ENCODE measurements around the gene FOXQ1.

Gene FOXQ1

DNA sequence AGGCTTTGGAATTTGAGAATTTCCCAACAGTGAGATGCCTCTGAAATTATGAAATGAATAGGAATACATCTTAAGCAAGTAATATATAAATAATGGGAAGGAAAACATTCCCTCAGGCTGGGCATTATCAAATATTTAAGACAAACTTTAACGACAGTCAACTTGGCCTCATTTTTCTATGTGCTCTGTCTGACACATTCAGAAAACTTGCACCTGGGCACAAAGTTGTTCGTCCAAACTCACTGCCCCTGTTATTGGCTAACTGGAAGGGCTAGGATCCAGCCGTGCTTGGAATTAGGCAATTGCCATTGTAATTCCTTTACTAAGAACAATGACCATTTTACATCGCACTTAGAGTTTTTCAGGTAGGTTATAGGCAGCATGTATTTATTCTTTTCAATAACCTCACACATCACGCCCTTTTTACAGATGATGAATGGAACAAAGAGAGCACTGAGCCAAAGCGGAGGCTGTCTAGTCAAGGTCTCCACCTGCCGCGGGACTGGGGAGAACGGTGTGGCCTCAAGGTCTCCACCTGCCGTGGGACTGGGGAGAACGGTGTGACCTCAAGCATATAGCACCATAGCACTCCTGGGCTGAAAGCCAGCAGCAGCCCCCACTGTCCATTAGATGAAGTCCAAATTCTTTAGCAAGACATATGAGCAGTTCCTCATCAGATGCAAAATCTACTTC is 40.7 kb upstream of the FOXQ1 start:
- peaks cover 17% of the 10 kb centered on the region for H3K9me3 ChIP-seq (ENCODE audit: control insufficient read depth, low read length)
- no peak overlapping the region for H3K4me3 ChIP-seq (ENCODE audit: extremely low read depth, insufficient read depth, low read length, poor library complexity, severe bottlenecking)
- peaks cover 7% of the 10 kb centered on the region for H3K4me1 ChIP-seq (ENCODE audit: control insufficient read depth, insufficient read depth, low read length, poor library complexity, severe bottlenecking)
- H3K36me3 ChIP-seq (ENCODE audit: control insufficient read depth, insufficient read depth, low read length) = no peaks in the 10 kb centered on the region
- H3K27ac ChIP-seq (ENCODE audit: low read depth, low read length, severe bottlenecking) = no peak overlapping the region
- WGBS, 2 experiments (ENCODE audit: insufficient coverage in 2 of 2) = 90 to 95% methylated on average over 9 to 10 of the region's 11 CpGs

DNA sequence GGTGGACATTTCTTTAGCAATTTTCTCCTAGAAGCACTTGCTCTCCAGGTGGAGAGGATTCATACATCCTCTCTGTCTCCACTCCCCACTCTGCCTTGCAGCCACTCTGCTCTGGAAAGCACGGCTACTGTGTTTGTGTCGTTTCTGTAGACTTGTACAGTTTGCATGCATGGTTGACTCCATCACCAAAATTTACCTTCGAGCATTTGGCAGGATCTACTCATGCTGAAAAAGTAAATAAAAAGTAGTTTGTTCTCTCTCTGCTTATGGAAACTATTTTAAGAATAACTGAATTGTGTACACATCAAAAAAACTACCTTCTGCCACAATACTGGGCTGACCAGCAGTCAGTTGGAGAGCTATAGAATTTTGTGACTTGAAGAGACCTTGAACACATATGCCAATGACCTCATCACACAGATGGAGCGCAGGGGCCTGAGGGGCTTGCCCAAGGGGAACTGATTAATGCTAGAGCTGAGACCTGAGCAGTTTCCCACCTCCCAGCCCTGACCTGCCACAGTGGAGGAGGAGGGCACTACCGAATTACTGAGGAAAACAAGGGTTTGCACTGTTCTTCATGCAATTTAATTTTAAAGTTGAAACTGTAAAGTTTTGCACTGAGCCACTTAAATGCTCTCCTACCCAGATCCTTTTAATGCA is 33.7 kb upstream of the FOXQ1 start:
- no peaks in the 10 kb centered on the region for H3K4me1 ChIP-seq (ENCODE audit: control insufficient read depth, insufficient read depth, low read length, poor library complexity, severe bottlenecking)
- H3K27ac ChIP-seq (ENCODE audit: low read depth, low read length, severe bottlenecking) = no peak overlapping the region
- no peaks in the 10 kb centered on the region for H3K36me3 ChIP-seq (ENCODE audit: control insufficient read depth, insufficient read depth, low read length)
- WGBS, 2 experiments (ENCODE audit: insufficient coverage in 2 of 2) = 100% methylated on average over 1 to 4 of the region's 5 CpGs
- H3K9me3 ChIP-seq (ENCODE audit: control insufficient read depth, low read length) = peaks cover 5% of the 10 kb centered on the region
- no peak overlapping the region for H3K4me3 ChIP-seq (ENCODE audit: extremely low read depth, insufficient read depth, low read length, poor library complexity, severe bottlenecking)

DNA sequence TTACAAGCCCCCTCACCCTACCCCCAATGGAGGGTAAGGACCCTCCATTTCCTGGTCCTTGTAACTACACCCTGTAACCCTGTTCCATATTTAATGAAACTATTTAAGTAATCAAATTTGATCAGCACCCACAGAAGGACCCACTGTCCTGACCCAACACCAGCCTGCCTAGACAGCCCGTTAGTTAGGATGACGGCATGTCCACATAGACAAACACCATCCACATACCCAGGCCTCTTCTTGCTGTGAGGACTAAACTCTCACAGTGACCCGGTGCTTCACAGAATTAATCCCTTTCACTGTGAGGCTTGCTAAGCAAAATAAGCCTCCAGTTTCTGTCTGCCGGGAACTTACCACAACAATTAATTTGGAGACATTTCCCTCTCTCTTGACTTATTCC is 32.8 kb upstream of the FOXQ1 start:
- H3K36me3 ChIP-seq (ENCODE audit: control insufficient read depth, insufficient read depth, low read length) = no peaks in the 10 kb centered on the region
- WGBS, 2 experiments (ENCODE audit: insufficient coverage in 2 of 2) = 95% methylated on average over 2 to 4 of the region's 4 CpGs
- no peaks in the 10 kb centered on the region for H3K4me1 ChIP-seq (ENCODE audit: control insufficient read depth, insufficient read depth, low read length, poor library complexity, severe bottlenecking)
- H3K4me3 ChIP-seq (ENCODE audit: extremely low read depth, insufficient read depth, low read length, poor library complexity, severe bottlenecking) = no peak overlapping the region
- H3K27ac ChIP-seq (ENCODE audit: low read depth, low read length, severe bottlenecking) = no peak overlapping the region
- H3K9me3 ChIP-seq (ENCODE audit: control insufficient read depth, low read length) = no peaks in the 10 kb centered on the region

DNA sequence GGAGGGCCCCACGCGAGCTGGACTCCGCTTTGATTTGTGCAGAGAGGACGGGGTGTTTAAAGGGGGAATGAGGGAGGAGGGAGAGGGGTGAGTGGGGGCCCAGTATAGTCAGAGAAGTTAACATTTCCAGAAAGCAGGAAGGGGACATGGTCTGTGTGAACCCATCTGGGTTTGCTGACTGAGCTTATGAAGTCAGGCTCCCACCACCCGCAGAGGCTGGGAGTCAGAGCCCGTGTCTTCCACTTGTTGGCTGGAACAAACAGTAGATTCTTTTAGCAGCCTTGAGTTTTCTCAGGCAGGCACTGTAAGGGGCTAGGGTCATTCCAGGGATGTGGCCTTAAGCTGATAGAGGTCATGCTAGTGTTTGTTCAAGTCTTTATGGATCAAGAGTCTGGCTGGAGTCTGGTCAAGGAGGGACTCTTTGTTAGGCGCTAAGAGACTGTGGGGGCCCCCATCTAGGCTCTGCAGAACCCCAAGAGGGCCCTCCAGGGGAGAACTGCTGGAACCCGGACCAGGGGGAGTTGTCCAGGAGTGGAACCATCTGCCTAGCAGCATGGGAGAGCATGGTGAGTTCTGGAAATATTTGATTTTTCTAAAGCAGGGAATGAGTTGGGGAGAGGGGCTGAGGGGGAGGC is 31.1 kb upstream of the FOXQ1 start:
- H3K27ac ChIP-seq (ENCODE audit: low read depth, low read length, severe bottlenecking) = no peak overlapping the region
- peaks cover 6% of the 10 kb centered on the region for H3K4me1 ChIP-seq (ENCODE audit: control insufficient read depth, insufficient read depth, low read length, poor library complexity, severe bottlenecking)
- H3K4me3 ChIP-seq (ENCODE audit: extremely low read depth, insufficient read depth, low read length, poor library complexity, severe bottlenecking) = no peak overlapping the region
- WGBS, 2 experiments (ENCODE audit: insufficient coverage in 2 of 2) = 92 to 93% methylated on average over 7 to 8 of the region's 8 CpGs
- no peaks in the 10 kb centered on the region for H3K9me3 ChIP-seq (ENCODE audit: control insufficient read depth, low read length)
- no peaks in the 10 kb centered on the region for H3K36me3 ChIP-seq (ENCODE audit: control insufficient read depth, insufficient read depth, low read length)

DNA sequence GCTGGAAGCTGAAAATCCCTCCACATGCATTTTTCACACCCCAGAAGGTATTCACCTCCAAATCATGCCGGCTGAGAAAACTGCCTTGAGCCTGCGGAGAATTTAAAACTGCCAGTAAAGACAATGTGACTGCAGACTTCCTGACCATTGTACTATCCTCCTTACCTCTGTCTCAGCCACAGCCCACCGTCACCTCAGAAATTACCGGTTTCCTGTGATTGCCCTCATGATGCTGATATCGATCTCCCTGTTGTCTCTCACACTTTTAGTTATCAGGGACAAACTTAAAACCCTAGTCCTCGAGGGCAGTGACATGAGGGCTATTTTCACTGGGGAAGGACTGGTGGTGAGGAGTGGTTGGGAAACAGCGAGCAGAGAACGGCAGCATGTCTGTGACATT is 30.2 kb upstream of the FOXQ1 start:
- WGBS, 2 experiments (ENCODE audit: insufficient coverage in 2 of 2) = 87 to 90% methylated on average over 7 to 8 of the region's 8 CpGs
- Histone ChIP-seq H3K27ac (ENCODE audit: low read depth, low read length, severe bottlenecking) (no peak overlapping the region), H3K4me3 (ENCODE audit: extremely low read depth, insufficient read depth, low read length, poor library complexity, severe bottlenecking) (no peak overlapping the region), H3K4me1 (ENCODE audit: control insufficient read depth, insufficient read depth, low read length, poor library complexity, severe bottlenecking) (peaks cover 12% of the 10 kb centered on the region), H3K9me3 (ENCODE audit: control insufficient read depth, low read length) (no peaks in the 10 kb centered on the region), H3K36me3 (ENCODE audit: control insufficient read depth, insufficient read depth, low read length) (no peaks in the 10 kb centered on the region)

DNA sequence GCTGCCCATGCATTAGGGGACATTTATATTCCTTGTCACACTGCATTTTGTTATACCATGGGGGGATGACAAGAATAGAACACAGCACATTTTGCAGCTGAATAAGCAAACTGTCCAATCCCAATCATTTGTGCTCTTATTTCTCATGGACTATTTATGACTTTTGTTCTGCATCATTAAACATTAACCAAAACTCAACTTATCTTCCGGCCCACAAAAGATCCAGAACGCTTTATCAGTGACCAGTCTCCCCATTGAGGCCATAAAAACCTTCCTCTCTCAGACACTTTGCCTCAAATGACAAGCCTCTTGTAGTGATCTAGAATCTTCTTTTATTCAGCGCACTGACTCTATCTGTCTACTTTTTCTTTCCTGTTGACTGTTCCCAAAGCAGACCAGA is 28.4 kb upstream of the FOXQ1 start:
- H3K27ac ChIP-seq (ENCODE audit: low read depth, low read length, severe bottlenecking) = no peak overlapping the region
- no peak overlapping the region for H3K4me3 ChIP-seq (ENCODE audit: extremely low read depth, insufficient read depth, low read length, poor library complexity, severe bottlenecking)
- WGBS, 2 experiments (ENCODE audit: insufficient coverage in 2 of 2) = 84 to 100% methylated on average over 1 to 3 of the region's 3 CpGs
- peaks cover 22% of the 10 kb centered on the region for H3K4me1 ChIP-seq (ENCODE audit: control insufficient read depth, insufficient read depth, low read length, poor library complexity, severe bottlenecking)
- no peaks in the 10 kb centered on the region for H3K9me3 ChIP-seq (ENCODE audit: control insufficient read depth, low read length)
- no peaks in the 10 kb centered on the region for H3K36me3 ChIP-seq (ENCODE audit: control insufficient read depth, insufficient read depth, low read length)

DNA sequence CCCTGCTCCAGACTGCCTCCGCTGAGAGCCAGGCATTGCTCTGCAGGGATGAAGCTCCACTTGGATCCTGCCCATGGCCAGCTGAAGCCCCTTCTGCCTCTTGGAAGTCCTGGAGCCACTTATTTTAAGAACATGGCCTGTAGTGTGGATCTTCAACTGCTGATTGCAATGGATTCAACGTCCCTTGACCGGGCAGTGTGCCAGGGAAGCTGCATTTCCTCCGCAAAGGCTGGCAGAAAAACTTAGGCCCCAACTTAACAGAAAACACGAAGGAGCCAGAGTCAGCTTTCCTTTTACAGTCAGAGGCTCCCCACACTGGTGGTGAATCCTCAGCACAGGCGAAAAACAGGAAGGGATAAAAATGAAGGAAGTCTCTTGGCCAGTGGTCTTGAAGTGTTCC is 26.3 kb upstream of the FOXQ1 start:
- Histone ChIP-seq H3K36me3 (ENCODE audit: control insufficient read depth, insufficient read depth, low read length) (no peaks in the 10 kb centered on the region), H3K27ac (ENCODE audit: low read depth, low read length, severe bottlenecking) (no peak overlapping the region), H3K4me3 (ENCODE audit: extremely low read depth, insufficient read depth, low read length, poor library complexity, severe bottlenecking) (no peak overlapping the region), H3K9me3 (ENCODE audit: control insufficient read depth, low read length) (no peaks in the 10 kb centered on the region), H3K4me1 (ENCODE audit: control insufficient read depth, insufficient read depth, low read length, poor library complexity, severe bottlenecking) (peaks cover 22% of the 10 kb centered on the region)
- 91 to 95% methylated on average over 5 to 6 of the region's 6 CpGs for WGBS, 2 experiments (ENCODE audit: insufficient coverage in 2 of 2)

DNA sequence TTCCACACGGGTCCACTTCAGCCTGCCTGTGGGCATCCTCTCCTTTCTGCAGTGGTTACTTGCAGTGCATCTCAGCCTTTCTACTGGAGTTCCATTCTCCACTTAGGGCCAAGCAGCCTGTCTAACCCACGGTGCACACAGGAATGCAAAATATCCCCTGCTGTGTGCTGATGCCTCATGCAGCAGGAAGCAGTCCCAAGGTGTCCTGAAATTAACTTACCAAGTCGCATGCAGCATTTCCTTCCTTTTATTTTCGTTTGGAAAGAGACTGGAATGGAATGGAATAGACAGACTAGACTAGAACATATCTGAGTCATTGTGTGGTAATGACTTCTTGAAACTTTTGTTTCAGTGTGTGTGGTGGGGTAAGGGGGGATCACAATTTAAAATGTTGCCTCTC is 25.9 kb upstream of the FOXQ1 start:
- no peak overlapping the region for H3K27ac ChIP-seq (ENCODE audit: low read depth, low read length, severe bottlenecking)
- WGBS, 2 experiments (ENCODE audit: insufficient coverage in 2 of 2) = 57 to 61% methylated on average over 4 of the region's 4 CpGs
- H3K4me3 ChIP-seq (ENCODE audit: extremely low read depth, insufficient read depth, low read length, poor library complexity, severe bottlenecking) = no peak overlapping the region
- H3K4me1 ChIP-seq (ENCODE audit: control insufficient read depth, insufficient read depth, low read length, poor library complexity, severe bottlenecking) = peaks cover 22% of the 10 kb centered on the region
- no peaks in the 10 kb centered on the region for H3K9me3 ChIP-seq (ENCODE audit: control insufficient read depth, low read length)
- no peaks in the 10 kb centered on the region for H3K36me3 ChIP-seq (ENCODE audit: control insufficient read depth, insufficient read depth, low read length)

DNA sequence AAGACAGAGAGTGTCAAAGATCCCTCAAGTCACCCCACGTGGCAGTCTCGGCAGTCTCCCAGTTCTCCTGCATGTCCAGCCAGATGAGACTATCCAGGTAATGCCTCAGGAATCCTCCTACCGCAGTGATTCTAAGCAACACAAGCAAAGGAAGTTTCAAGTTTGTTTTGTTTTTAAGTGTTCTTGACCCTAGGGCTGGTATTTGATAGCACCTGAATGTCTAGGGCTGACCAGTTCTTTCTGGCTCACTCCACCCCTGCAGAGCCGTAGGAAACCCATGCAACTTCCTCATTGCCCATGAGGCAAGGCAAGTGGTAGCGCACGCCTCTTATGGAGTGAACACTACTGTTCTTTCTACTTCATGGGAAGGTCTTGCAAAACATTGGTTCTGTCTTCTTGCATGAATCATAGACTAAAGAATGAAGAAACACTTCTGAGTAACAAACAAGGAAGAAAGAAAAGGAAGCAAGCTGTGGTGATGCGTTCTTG is 24.8 kb upstream of the FOXQ1 start:
- WGBS, 2 experiments (ENCODE audit: insufficient coverage in 2 of 2) = 100% methylated on average over 3 of the region's 7 CpGs; no CpG with 5 or more reads in 1 of the 2 experiments
- peaks cover 22% of the 10 kb centered on the region for H3K4me1 ChIP-seq (ENCODE audit: control insufficient read depth, insufficient read depth, low read length, poor library complexity, severe bottlenecking)
- no peaks in the 10 kb centered on the region for H3K36me3 ChIP-seq (ENCODE audit: control insufficient read depth, insufficient read depth, low read length)
- no peaks in the 10 kb centered on the region for H3K9me3 ChIP-seq (ENCODE audit: control insufficient read depth, low read length)
- no peak overlapping the region for H3K4me3 ChIP-seq (ENCODE audit: extremely low read depth, insufficient read depth, low read length, poor library complexity, severe bottlenecking)
- H3K27ac ChIP-seq (ENCODE audit: low read depth, low read length, severe bottlenecking) = no peak overlapping the region

DNA sequence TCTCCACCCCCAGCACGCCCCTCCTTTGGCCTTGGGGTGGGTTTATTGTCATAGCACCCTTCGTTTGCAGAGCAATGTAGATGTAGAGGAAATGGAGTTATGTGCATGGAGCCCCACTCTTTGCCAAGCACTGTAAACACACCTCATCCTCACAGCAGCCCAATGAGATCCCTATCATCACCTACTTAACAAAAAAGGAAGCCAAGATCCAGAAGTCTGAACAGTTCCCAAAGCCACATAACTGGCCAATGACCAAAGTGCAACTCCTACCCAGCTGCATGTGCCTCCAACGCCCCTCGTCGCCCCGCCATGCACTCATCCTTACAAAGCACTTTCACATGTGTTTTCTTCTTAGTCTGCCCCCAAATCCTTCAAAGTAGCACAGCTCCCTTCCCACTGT is 21.8 kb upstream of the FOXQ1 start:
- peaks cover 22% of the 10 kb centered on the region for H3K4me1 ChIP-seq (ENCODE audit: control insufficient read depth, insufficient read depth, low read length, poor library complexity, severe bottlenecking)
- 84 to 86% methylated on average over 4 of the region's 6 CpGs for WGBS, 2 experiments (ENCODE audit: insufficient coverage in 2 of 2)
- H3K36me3 ChIP-seq (ENCODE audit: control insufficient read depth, insufficient read depth, low read length) = no peaks in the 10 kb centered on the region
- no peaks in the 10 kb centered on the region for H3K9me3 ChIP-seq (ENCODE audit: control insufficient read depth, low read length)
- H3K27ac ChIP-seq (ENCODE audit: low read depth, low read length, severe bottlenecking) = no peak overlapping the region
- H3K4me3 ChIP-seq (ENCODE audit: extremely low read depth, insufficient read depth, low read length, poor library complexity, severe bottlenecking) = no peak overlapping the region

DNA sequence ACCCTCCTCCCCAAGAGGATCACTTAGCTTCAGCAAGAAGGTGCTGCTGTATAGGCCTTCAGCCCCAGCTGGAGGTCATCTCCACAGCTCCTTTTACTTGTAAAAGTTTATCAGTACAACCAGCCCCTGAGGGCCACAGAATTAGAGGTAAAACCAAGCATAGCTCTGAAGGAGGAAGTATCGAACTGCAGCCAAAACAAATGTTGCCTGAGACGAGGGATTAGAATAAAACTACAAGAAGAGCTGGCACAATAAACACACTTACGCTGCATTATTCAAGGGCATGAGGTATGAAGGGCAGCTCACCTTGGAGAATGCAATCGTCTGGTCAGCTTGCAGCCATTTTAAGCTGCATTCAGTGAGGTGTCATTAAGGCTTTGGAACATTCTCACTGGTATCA is 21.1 kb upstream of the FOXQ1 start:
- H3K27ac ChIP-seq (ENCODE audit: low read depth, low read length, severe bottlenecking) = no peak overlapping the region
- H3K4me1 ChIP-seq (ENCODE audit: control insufficient read depth, insufficient read depth, low read length, poor library complexity, severe bottlenecking) = peaks cover 16% of the 10 kb centered on the region
- no peaks in the 10 kb centered on the region for H3K36me3 ChIP-seq (ENCODE audit: control insufficient read depth, insufficient read depth, low read length)
- WGBS, 2 experiments (ENCODE audit: insufficient coverage in 2 of 2) = 76 to 85% methylated on average over 2 to 4 of the region's 4 CpGs
- no peaks in the 10 kb centered on the region for H3K9me3 ChIP-seq (ENCODE audit: control insufficient read depth, low read length)
- no peak overlapping the region for H3K4me3 ChIP-seq (ENCODE audit: extremely low read depth, insufficient read depth, low read length, poor library complexity, severe bottlenecking)
